Epithelial cell of proximal tubule (primary cell): ENCODE results near the gene TXLNB. TPM values are rescaled to one million over a fixed set of nuclear protein-coding genes. Genes with fewer than 3 reads are reported as not detected.
"Not testable (repeated sequence)": the region's sequence is repeated elsewhere in the genome, so short reads cannot be mapped to it uniquely, and the experiment has no call there.

Experiments
- DNase-seq: peaks from one replicate; pipeline ENCODE4 v3.0.0-alpha.2; 2011; ENCODE audit warnings: low read depth
- H3K4me3 ChIP-seq: 2 replicates; pipeline ENCODE4 v1.5.1; 2011; ENCODE audit warnings: low read depth, mild to moderate bottlenecking, low read length
- total RNA-seq: library from RNA; depleted of rRNA; stranded (reverse); fragments of >200 nt; gene quantifications from 2 replicates; pipeline ENCODE4 v1.2.3, GENCODE V29; 2015
- TF ChIP-seq, protein P1 (sequence below): conservative IDR thresholded peaks from 2 replicates; pipeline ENCODE4 v1.5.1; 2012; ENCODE audit warnings: low read depth, mild to moderate bottlenecking, low read length

The TXLNB gene
- total RNA-seq, 1 donor from 2014 or later = not detected

DNA sequence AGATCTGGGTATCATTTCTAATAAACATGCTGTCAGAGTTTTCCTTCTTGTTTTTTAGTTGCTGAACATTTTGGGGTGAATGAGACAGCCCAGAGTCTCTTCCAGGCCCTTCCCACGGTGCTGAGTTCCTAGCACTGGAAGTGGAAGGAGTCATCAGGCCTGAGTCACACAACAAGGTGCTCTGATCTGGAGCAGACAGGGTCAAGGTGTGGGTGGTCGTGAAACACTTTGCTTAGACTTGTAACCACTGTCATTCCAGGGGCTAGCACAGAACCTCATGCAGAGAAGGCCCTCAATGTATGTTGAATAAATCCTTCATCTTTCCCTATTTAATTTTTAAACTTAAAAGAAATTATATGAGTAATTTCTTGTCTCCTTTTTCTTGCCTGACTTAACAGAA is 60.6 kb downstream of the TXLNB start:
- no peak for DNase-seq
- TF ChIP-seq, protein P1, sequence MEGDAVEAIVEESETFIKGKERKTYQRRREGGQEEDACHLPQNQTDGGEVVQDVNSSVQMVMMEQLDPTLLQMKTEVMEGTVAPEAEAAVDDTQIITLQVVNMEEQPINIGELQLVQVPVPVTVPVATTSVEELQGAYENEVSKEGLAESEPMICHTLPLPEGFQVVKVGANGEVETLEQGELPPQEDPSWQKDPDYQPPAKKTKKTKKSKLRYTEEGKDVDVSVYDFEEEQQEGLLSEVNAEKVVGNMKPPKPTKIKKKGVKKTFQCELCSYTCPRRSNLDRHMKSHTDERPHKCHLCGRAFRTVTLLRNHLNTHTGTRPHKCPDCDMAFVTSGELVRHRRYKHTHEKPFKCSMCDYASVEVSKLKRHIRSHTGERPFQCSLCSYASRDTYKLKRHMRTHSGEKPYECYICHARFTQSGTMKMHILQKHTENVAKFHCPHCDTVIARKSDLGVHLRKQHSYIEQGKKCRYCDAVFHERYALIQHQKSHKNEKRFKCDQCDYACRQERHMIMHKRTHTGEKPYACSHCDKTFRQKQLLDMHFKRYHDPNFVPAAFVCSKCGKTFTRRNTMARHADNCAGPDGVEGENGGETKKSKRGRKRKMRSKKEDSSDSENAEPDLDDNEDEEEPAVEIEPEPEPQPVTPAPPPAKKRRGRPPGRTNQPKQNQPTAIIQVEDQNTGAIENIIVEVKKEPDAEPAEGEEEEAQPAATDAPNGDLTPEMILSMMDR = no peak
- no peak overlapping the region for H3K4me3 ChIP-seq

DNA sequence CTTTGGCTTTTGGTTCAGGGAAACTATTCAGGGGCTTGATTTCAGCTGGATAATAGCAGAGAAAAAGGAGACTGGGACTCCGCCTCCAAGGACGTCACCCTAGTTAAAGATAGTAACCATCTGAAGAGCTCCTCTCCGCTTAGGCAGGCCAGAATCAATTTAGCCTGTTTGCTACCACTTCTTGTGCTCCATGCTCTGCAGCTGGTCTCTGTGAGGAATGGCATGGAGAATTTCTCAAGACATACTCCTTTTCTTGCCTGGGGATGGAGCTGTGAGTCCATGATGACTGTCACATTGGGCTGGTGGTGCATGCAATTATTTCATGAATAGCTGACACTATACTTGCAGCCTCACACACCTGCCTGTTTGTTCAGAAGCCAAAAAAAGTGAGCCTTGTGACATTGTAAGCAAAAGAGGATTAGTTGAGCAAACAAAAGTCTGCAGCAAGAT is 61.4 kb downstream of the TXLNB start:
- TF ChIP-seq, protein P1 = peak; percentile 20
- H3K4me3 ChIP-seq = no peak overlapping the region
- no peak for DNase-seq

- DNase-seq, H3K4me3 ChIP-seq: not testable (repeated sequence)
These were observed 63.4 kb downstream of the TXLNB start for GRCh38 chr6:139228387-139228786.

GRCh38 chr6:139219746-139220145 is 72.1 kb downstream of the TXLNB start:
- no peak for DNase-seq
- H3K4me3 ChIP-seq = no peak overlapping the region
- TF ChIP-seq, protein P1 = no peak

DNA sequence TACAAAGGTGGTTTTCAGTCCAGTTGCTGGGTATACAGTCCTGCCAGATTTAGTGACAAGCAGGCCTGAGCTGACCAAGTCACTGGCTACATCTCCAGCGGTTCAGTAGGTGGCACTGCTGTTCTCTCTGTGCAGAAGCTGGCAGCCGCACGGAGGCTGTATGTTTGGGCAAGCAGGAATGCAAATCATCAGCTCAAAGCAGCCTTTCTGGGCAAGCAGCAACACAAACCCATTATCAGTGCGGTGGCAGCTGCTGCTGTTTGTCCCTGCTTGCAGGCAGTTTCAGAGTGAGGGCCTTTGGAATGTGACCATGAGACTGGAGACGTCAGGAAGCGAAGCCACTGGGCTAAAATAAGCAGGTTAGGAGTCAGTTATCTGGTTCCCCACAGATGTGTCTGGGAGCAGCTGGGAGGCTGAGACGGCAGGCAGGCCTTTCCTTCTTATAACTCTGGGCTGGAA is 72.5 kb downstream of the TXLNB start:
- no peak overlapping the region for H3K4me3 ChIP-seq
- TF ChIP-seq, protein P1 = peak; percentile 86

GRCh38 chr6:139212460-139212859 is 79.3 kb downstream of the TXLNB start:
- not testable (repeated sequence) for H3K4me3 ChIP-seq, DNase-seq

More for the DNA sequence above, 72.5 kb downstream of the TXLNB start:
- peak; percentile 33 for DNase-seq

GRCh38 chr6:139210766-139211165 is 81.0 kb downstream of the TXLNB start:
- not testable (repeated sequence) for H3K4me3 ChIP-seq, DNase-seq

GRCh38 chr6:139205843-139206242 is 86.0 kb downstream of the TXLNB start:
- TF ChIP-seq, protein P1 = no peak
- DNase-seq = no peak
- H3K4me3 ChIP-seq = no peak overlapping the region

DNA sequence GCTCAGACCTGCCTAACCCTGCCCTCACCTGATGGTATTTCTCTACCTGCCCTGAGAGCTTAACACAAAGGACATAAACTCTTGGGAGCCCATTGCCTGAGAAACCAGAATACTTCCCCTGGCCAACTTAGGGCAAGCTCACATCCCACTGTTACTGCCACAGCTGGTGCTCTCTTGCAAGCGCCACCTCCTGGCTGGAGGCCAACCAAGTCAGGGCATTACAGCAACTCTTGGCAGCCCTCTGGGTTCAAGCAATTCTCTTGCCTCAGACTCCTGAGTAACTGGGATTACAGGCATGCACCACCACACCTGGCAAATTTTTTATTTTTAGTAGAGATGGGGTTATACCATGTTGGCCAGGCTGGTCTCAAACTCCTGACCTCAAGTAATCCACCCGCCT is 86.8 kb downstream of the TXLNB start:
- DNase-seq = no peak
- H3K4me3 ChIP-seq = no peak overlapping the region
- TF ChIP-seq, protein P1 = no peak
